Thyroid gland (tissue), 4 donors: ENCODE measurements around the gene BOLL.

Experiments
- CTCF ChIP-seq, 6 experiments: fragments of 200-600 bp in 3 of 6; fragments of 450-650 bp in 3 of 6; sonication (generic) in 3 of 6; IDR thresholded peaks; one replicate each; pipeline ENCODE4 v1.5.1; 2016 to 2019; ENCODE audit warnings: antibody characterized with exemption in 6 of 6, mild to moderate bottlenecking in 2 of 6, inconsistent platforms in 1 of 6, moderate library complexity in 1 of 6
- POLR2A ChIP-seq, 2 donors: fragments of 450-650 bp; IDR thresholded peaks; one replicate each; pipeline ENCODE4 v1.6.1; 2017; ENCODE audit warnings: antibody characterized with exemption in 2 of 2, mild to moderate bottlenecking in 2 of 2, moderate library complexity in 1 of 2

GRCh38 chr2:197713271-197713670 lies 71.8 kb downstream of the BOLL start:
- no peak for TF ChIP-seq POLR2A (IDR thresholded peaks at IDR 0.05)
- TF ChIP-seq CTCF (IDR thresholded peaks at IDR 0.05) = no peak
